ENCODE results near the gene SH3D19.
"Not testable (repeated sequence)": the region's sequence is repeated elsewhere in the genome, so short reads cannot be mapped to it uniquely, and the experiment has no call there.

The SH3D19 gene

GRCh38 chr4:151098979-151099228 lies 226.5 kb downstream of the SH3D19 start:
- DNase-seq (ENCODE audit: low read depth), result no peak

GRCh38 chr4:151097759-151098158 lies 227.6 kb downstream of the SH3D19 start:
- DNase-seq (ENCODE audit: low read depth), result no peak

GRCh38 chr4:151095142-151095541 lies 230.3 kb downstream of the SH3D19 start:
- no peak for DNase-seq (ENCODE audit: low read depth)

GRCh38 chr4:151094290-151094751 lies 231.1 kb downstream of the SH3D19 start:
- DNase-seq (ENCODE audit: low read depth), result no peak

- no peak for DNase-seq (ENCODE audit: low read depth)
Measured at GRCh38 chr4:151093203-151093602, 232.2 kb downstream of the SH3D19 start.

- no peak for DNase-seq (ENCODE audit: low read depth)
Measured at GRCh38 chr4:151092488-151092887, 232.9 kb downstream of the SH3D19 start.

GRCh38 chr4:151091047-151091446 lies 234.4 kb downstream of the SH3D19 start:
- no peak for DNase-seq (ENCODE audit: low read depth)

- no peak for DNase-seq (ENCODE audit: low read depth)
Measured at GRCh38 chr4:151087467-151087866, 237.9 kb downstream of the SH3D19 start.

GRCh38 chr4:151077978-151078377 lies 247.4 kb downstream of the SH3D19 start:
- DNase-seq (ENCODE audit: low read depth), result not testable (repeated sequence)

- no peak for DNase-seq (ENCODE audit: low read depth)
Measured at GRCh38 chr4:151074416-151074916, 250.9 kb downstream of the SH3D19 start.

All from activated T-cell treated with anti-CD3 and anti-CD28 coated beads for 24 hours (primary cell).